GM21447 (cell line): Measurements from ENCODE around the gene GJB2.

ENCODE experiments used
- ATAC-seq: cut with Tn5 transposase; IDR thresholded peaks from one replicate; pipeline ENCODE4 v1.9.1; 2021; ENCODE audit not compliant: unreplicated experiment

Gene GJB2

DNA sequence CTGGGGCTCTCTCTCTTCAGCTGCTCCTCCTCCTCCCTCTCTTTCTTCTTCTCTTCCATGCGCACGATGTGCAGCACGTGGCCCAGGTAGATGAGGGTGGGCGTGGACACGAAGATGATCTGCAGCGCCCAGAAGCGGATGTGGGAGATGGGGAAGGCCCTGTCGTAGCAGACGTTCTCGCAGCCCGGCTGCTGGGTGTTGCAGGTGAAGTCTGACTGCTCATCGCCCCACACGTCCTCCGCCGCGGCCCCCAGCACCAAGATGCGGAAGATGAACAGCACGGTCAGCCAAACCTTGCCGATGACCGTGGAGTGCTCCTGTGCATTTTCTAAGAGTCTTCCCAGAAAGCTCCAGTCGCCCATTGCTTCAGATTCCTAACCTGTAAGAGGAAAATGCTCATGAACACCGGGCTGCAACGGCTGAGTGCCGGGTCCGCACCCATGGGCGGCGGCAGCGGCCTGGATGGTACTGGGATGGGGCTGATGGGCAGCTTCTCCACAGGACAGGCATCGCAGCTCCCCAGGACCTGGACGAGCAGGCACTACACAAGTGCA is 49.7 kb downstream of the GJB2 start:
- no peak for ATAC-seq

DNA sequence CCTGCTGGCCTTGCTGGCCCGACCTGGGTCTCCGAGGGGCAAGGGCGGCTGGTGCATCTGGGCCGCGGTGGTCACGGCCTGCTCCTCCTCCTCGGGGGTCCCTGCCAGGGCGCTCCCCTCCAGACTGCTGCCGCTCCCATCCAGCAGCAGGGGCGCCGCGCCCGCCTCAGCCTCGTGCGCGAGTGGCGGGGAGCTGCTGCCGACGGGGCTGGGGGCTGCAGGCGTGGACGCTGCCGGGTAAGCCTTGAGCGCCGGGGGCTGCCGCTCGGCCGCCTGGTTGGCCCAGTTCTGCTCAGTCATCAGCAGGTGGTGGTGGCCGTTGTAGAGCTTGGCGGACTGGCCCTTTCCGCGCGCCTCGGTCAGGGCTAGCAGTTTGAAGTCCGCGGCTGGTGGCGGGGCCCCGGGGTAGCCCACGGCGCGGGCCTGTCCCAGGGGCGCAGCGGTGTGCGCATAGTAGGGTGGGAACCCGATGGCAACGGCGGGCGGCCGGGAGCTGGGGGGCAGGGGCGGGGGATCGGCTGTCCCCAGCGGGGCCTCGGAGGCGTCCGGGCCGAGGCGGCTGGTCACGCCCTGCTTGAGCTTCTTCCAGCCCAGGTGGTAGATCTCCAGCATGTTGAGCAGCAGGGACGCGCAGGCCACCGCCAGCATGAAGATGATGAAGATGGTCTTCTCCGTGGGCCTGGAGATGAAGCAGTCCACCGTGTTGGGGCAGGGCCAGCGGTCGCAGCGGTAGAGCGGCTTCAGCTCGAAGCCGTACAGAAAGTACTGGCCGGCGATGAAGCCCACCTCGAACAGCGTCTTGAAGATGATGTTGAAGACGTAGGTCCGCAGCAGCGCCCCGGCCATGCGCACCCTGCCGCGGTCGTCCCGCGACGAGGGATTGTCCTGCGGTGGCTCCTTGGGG is 50.5 kb downstream of the GJB2 start:
- ATAC-seq: no peak

DNA sequence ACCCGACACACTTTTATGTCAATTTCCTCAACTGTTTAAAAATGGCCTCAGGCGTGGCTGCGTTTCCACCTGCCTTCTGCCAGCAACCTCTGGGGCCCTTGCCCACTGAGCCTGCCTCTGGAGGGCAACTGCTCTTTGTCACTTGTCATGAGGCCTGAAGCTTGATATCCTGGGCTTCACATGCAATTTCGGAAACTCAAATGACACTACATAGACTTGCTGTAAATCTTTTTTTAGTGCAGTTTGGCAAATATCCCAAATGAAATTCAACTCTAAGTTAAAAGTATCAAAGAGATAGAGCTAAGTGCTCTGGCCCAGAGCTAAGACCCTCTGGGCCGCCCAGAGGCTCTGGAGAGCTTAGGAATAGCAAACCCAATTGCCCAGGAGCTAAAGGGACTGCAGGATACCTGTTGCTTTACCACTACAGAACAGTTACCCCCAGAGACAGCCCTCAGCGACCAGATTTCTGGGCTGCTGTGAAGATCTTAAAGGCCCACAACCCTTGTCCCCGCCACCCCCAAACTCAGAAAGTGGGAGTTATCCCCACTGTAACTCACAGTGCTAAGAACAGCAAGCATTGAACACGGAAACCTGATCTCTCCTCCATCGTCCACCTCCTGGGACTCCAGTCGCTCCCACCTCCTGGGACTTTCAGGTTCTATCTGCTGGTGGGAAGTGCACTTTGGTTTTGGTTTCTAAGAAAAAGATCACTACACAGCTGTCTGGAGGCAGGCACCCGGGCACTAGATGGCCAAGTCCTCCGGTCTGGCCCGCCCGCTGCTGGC is 51.3 kb downstream of the GJB2 start:
- ATAC-seq: no peak

DNA sequence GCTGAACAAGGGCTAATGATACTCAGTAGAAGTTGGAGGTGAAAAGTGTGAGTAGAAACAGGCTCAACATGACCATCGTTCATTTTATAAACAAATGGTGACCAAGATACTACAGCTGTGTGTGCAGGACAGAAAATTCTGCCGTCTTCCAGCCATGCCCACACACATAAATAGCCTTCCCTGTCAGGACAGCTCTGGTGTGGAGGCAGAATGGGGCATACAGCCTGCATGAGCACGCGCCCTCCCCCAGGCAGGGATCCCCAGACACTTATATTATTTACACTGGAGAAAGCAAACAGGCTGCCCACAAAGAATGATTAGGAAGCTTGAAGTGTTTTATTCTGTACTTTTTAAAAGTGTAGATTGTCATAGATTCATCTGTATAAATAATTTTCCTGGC is 52.3 kb downstream of the GJB2 start:
- no peak for ATAC-seq

DNA sequence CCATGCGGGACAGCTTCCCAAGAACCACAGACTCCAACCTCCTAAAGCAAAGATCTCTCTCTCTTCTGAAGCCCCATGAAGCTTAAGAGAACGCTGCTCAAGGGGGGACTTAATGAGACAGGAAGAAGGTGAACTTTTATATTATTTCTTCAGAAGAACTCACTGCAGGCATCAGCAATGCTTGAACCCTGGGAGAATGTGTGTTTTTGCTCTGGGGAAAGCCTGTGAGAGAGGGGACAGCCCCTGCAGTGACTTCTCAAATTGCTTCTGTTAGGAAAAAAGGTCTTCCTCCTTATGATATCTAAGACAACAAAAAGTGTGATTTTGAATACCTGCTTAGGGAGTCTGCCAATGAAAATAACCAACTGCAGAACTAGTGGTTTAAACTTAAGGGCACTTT is 54.9 kb downstream of the GJB2 start:
- no peak for ATAC-seq
